ENCODE data around the gene NETO2.

Gene NETO2

GRCh38 chr16:47033176-47033575 is 110.6 kb downstream of the NETO2 start:
- no peak for TF ChIP-seq CSRNP3 (CRISPR knock-in tag; IDR thresholded peaks at IDR 0.05)
- TF ChIP-seq ARNTL (CRISPR knock-in tag; IDR thresholded peaks at IDR 0.05; ENCODE audit: borderline replicate concordance, low read depth): no peak
- TF ChIP-seq TSHZ2 (CRISPR knock-in tag; IDR thresholded peaks at IDR 0.05): no peak
- TF ChIP-seq ZNF70 (CRISPR knock-in tag; IDR thresholded peaks at IDR 0.05): no peak
- TF ChIP-seq ZNF565 (CRISPR knock-in tag; conservative IDR thresholded peaks at IDR 0.05; ENCODE audit: low read depth): no peak
- TF ChIP-seq ZNF8 (CRISPR knock-in tag; IDR thresholded peaks at IDR 0.05): no peak
- no peak for TF ChIP-seq BACH2 (CRISPR knock-in tag; IDR thresholded peaks at IDR 0.05; ENCODE audit: borderline replicate concordance)
- no peak for TF ChIP-seq ESRRG (CRISPR knock-in tag; IDR thresholded peaks at IDR 0.05)
- no peak for TF ChIP-seq PATZ1 (CRISPR knock-in tag; IDR thresholded peaks at IDR 0.05; ENCODE audit: borderline replicate concordance)

GRCh38 chr16:47029724-47030123 is 114.0 kb downstream of the NETO2 start:
- ATAC-seq: no peak
- TF ChIP-seq ZNF70 (CRISPR knock-in tag; IDR thresholded peaks at IDR 0.05) (no peak), PATZ1 (CRISPR knock-in tag; IDR thresholded peaks at IDR 0.05; ENCODE audit: borderline replicate concordance) (no peak), GLIS3 (CRISPR knock-in tag; IDR thresholded peaks at IDR 0.05) (no peak), ZNF8 (CRISPR knock-in tag; IDR thresholded peaks at IDR 0.05) (no peak), PPARA (CRISPR knock-in tag; IDR thresholded peaks at IDR 0.05; ENCODE audit: borderline replicate concordance) (no peak), CREB5 (CRISPR knock-in tag; IDR thresholded peaks at IDR 0.05; ENCODE audit: low read depth) (no peak), CSRNP3 (CRISPR knock-in tag; IDR thresholded peaks at IDR 0.05) (no peak), POU6F1 (CRISPR knock-in tag; IDR thresholded peaks at IDR 0.05; ENCODE audit: borderline replicate concordance, low read depth) (no peak), SNAI2 (CRISPR knock-in tag; IDR thresholded peaks at IDR 0.05) (no peak), ZC3H10 (CRISPR knock-in tag; IDR thresholded peaks at IDR 0.05) (no peak), ZFP30 (CRISPR knock-in tag; IDR thresholded peaks at IDR 0.05) (no peak)

More at GRCh38 chr16:47033176-47033575, 110.6 kb downstream of the NETO2 start:
- no peak for ATAC-seq
